GM23338 (cell line): Measurements from ENCODE around the gene TLE3.

Source experiments
- CREB1 ChIP-seq: fragments of 250-450 bp; sonication (Bioruptor Pico); IDR thresholded peaks from 2 replicates; pipeline ENCODE4 v1.5.0; 2020; ENCODE audit warnings: low read depth, mild to moderate bottlenecking, moderate library complexity
- EZH2 ChIP-seq: fragments of 200-600 bp; sonication (generic); IDR thresholded peaks from one replicate; pipeline ENCODE4 v1.8.0; 2017; ENCODE audit warnings: antibody characterized with exemption, mild to moderate bottlenecking, low read depth; ENCODE audit not compliant: unreplicated experiment
- EZH2phosphoT487 ChIP-seq: fragments of 200-600 bp; sonication (generic); IDR thresholded peaks from one replicate; pipeline ENCODE4 v1.8.1; 2018; ENCODE audit warnings: antibody characterized with exemption; ENCODE audit not compliant: unreplicated experiment
- POLR2AphosphoS5 ChIP-seq: IDR thresholded peaks from 2 replicates; pipeline ENCODE4 v1.6.1; 2016; ENCODE audit warnings: antibody characterized with exemption, low read depth
- TF ChIP-seq, protein P1 (sequence below), 2 experiments: fragments of 200-600 bp in 1 of 2; sonication (generic) in 1 of 2; conservative IDR thresholded peaks; 2 replicates each; pipeline versions ENCODE4 v1.5.1 to v1.6.1; 2016 to 2017; ENCODE audit warnings: antibody characterized with exemption in 2 of 2, low read depth in 2 of 2, mild to moderate bottlenecking in 2 of 2, moderate library complexity in 1 of 2

DNA sequence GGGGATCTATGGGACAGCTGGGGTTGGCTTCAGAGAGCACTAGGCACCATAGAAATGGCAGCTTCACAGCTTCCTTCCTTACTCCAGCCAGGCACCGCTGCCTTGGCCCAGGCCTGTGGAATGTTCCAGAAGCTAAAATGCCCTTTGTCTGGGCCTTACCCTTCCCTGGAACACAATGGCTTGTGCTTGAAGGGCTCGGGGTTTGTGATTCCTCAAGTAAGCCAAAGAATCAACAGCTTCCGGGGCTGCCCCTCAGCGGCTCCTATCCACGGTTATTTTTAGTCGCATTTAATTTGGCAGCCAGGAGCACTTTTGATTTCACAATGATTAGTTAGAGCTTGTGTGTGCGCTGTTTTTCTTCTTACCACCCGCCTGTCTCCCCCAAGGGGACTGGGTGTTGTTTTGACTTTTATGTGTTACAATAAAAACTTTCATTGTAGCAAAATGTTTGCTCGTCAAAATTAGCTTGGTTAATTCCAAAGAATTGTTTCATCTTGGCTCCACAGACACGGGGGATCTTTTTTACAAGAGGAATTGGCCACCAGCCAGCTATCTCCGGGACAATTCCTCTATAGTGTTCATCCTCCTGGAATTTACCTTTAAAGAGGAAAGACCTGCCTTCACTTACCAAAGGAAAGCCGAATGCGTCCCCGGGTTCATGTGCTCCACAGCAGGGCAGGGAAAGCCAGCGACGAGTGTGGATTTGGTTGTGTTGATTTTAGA is 73.8 kb downstream of the TLE3 start:
- TF ChIP-seq EZH2 (no peak), EZH2phosphoT487 (no peak), POLR2AphosphoS5 (no peak), CREB1 (CRISPR knock-in tag) (no peak)
- TF ChIP-seq, protein P1, sequence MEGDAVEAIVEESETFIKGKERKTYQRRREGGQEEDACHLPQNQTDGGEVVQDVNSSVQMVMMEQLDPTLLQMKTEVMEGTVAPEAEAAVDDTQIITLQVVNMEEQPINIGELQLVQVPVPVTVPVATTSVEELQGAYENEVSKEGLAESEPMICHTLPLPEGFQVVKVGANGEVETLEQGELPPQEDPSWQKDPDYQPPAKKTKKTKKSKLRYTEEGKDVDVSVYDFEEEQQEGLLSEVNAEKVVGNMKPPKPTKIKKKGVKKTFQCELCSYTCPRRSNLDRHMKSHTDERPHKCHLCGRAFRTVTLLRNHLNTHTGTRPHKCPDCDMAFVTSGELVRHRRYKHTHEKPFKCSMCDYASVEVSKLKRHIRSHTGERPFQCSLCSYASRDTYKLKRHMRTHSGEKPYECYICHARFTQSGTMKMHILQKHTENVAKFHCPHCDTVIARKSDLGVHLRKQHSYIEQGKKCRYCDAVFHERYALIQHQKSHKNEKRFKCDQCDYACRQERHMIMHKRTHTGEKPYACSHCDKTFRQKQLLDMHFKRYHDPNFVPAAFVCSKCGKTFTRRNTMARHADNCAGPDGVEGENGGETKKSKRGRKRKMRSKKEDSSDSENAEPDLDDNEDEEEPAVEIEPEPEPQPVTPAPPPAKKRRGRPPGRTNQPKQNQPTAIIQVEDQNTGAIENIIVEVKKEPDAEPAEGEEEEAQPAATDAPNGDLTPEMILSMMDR (conservative IDR thresholded peaks at IDR 0.05; ENCODE audit: low read depth in 2 of 2), result no peak
